Astrocyte of the cerebellum (primary cell): ENCODE results near the gene GCNT1.
A peak's percentile ranks its signal among the peaks of the same experiment; 100 is the strongest.

Experiments
- DNase-seq: peaks from one replicate; pipeline ENCODE4 v3.0.0-alpha.2; 2011; ENCODE audit warnings: low read depth
- H3K4me3 ChIP-seq: 2 replicates; pipeline ENCODE4 v1.5.1; 2011; ENCODE audit warnings: mild to moderate bottlenecking, low read depth, low read length, moderate library complexity
- CTCF ChIP-seq: IDR thresholded peaks from 2 replicates; pipeline ENCODE4 v1.5.1; 2012; ENCODE audit warnings: low read length, low read depth, moderate library complexity, mild to moderate bottlenecking; ENCODE audit errors: missing control alignments
- in situ Hi-C: cut with HindIII; loops from 2 replicates; pipeline ENCODE4 v1.10.0; 2017; ENCODE audit warnings: low sequenced_read_pairs

The GCNT1 gene

GRCh38 chr9:76453785-76454184 lies 5.2 kb upstream of the GCNT1 start:
- no peak for DNase-seq
- TF ChIP-seq CTCF: no peak
- H3K4me3 ChIP-seq: no peak overlapping the region
- in situ Hi-C loops: loop anchor here (10.0 kb wide), 2 partner anchors 191 to 251 kb away; no protein-coding TSS in a partner anchor

DNA sequence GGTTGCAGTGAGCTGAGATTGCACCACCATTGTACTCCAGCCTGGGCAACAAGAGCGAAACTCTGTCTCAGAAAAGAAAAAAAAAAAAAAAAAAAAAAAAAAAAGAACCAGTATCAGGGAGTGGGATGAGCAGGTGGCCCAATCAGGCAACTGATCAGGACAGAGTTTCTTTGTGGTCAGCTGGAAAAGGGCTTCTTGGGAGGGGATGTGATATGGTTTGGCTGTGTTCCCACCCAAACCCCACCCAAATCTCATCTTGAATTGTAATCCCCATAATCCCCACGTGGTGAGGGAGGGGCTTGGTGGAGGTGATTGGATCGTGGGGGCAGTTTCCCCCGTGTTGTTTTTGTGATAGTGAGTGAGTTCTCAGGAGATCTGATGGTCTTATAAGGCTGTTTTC lies 4.7 kb upstream of the GCNT1 start:
- in situ Hi-C loops: loop anchor here (10.0 kb wide), 2 partner anchors 190 to 250 kb away; no protein-coding TSS in a partner anchor
- no peak overlapping the region for H3K4me3 ChIP-seq
- no peak for TF ChIP-seq CTCF

DNA sequence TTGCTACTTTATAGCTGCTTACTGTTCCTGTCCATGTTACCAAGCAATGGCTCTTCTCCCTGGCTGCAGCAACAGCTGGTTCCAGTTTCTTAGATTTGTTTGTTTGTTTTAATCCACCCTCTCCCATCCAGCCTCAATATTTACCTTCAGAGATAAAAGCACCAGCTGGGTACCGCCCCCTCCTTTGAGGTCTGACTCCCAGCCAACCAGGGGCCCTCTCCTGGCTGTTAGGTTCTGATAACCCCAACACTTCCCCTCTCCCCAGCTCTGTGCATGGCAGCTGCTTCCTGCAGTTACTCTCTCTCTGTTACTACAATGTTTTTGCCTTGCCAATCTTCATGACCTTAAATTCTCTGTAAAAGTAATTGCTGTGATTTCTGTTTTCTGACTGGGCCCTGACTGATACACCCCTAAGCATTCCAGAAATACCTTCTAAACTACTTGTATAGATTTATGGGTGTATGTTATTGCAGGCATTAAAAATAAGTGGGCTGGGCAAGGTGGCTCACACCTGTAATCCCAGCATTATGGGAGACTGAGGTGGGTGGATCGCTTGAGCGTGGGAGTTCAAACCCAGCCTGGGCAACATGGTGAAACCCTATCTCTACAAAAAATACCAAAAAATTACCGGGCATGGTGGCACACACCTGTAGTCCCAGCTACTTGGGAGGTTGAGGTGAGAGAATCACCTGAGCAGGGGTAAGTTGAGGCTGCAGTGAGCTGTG lies 2.6 kb upstream of the GCNT1 start:
- DNase-seq: no peak
- H3K4me3 ChIP-seq: no peak overlapping the region
- in situ Hi-C loops: loop anchor here (10.0 kb wide), 2 partner anchors 188 to 248 kb away; no protein-coding TSS in a partner anchor
- no peak for TF ChIP-seq CTCF

More for the DNA sequence above, 4.7 kb upstream of the GCNT1 start:
- no peak for DNase-seq

DNA sequence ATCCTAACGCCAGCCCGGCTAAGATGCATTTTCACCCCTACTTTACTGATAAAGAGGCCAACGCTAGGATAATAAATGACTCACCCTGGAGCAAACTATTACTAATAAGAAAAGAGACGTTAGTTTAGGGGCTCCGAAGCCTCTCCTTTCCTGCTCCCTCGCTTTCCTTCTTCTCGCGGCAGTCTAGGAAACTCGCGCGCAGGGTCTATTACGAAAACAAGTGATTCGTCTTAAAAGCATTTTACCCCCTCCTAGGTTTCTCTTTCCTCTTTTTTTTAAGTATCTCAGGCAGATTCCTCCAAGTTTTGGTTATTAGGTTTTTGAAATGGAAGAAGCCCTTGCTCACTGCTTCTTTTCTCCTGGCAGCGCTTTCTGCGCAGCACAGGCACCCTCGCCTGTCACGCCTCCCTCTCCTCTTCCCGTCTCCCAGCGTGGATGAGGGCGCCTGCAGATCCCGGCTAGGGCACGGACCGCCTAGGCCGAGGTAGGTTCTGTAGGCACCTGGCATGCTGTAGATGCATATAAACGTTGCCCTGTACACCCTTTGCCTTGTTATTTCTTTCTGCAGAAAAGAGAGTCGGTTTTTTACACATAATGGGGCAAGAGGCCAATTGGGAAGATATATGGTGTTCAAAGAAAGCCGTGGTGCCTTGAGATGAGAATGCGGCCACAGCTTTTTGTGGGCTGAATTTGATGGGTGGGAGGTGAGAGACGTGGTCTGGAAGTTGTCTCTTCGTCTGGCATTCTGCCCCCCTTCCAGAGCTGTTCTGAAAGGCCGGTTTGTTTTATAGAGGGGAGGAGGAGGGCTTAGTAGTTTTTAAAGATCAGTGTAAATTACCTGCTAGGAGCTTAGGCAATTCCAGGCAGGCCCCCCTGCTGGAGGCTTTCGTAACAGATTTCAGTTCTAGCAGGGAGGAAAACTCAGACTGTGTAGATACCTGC lies 983 bp downstream of the GCNT1 start:
- in situ Hi-C loops: loop anchor here (10.0 kb wide), 3 partner anchors 185 to 295 kb away; no protein-coding TSS in a partner anchor
- H3K4me3 ChIP-seq: peak overlapping the region; percentile 98
- TF ChIP-seq CTCF: peak; percentile 56
- no peak for DNase-seq

DNA sequence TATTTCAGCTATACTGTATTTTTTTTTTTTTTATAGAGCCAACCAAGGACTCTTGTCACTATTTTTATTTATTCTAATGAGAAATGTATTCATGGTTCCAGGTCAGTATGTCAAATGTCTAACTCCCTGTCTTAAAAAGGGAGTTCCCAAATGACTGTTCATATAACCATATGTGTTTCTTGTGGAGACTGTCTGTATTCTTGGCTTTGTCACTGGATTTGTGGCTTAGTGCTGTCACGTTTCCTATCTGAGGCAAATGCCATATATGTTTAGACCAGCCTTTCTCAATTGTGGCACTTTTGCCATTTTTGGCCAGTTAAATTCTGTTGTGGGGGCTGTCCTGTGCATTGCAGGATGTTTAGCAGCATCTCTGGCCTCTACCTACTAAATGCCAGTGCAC lies 3.1 kb downstream of the GCNT1 start:
- TF ChIP-seq CTCF: no peak
- H3K4me3 ChIP-seq: peak overlapping the region; percentile 1
- no peak for DNase-seq
- in situ Hi-C loops: loop anchor here (10.0 kb wide), 1 partner anchor 297 kb away; no protein-coding TSS in a partner anchor

DNA sequence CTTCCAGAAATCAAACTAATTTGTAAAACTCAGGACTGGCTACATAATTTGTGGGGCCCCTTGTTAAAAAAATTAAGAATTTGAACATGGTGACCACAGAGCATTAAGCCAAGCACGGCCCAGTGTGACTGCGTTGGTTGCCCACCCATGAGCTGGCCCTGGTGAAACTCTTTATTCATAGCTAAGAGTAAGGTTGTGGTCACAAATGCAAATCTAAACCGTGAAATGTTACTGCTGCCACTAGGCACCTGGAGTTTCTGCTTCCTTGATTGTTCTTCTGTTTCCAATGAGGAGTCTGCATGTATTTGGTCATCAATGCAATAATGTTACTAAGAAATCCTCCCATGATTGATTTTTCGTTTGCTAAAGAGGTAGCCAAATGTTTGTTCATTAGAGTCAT lies 4.2 kb downstream of the GCNT1 start:
- no peak for TF ChIP-seq CTCF
- in situ Hi-C loops: loop anchor here (10.0 kb wide), 1 partner anchor 298 kb away; no protein-coding TSS in a partner anchor
- no peak overlapping the region for H3K4me3 ChIP-seq
- DNase-seq: no peak
